NOMO-1 (cell line): ENCODE data around the gene EVC.
"Not testable (repeated sequence)": the region's sequence is repeated elsewhere in the genome, so short reads cannot be mapped to it uniquely, and the experiment has no call there.

Source experiments
- DNase-seq, 2 experiments: peaks; one replicate each; lab custom pipeline; 2025; ENCODE audit not compliant: unreplicated experiment in 2 of 2; lab: John Stamatoyannopoulos, UW

The EVC gene

DNA sequence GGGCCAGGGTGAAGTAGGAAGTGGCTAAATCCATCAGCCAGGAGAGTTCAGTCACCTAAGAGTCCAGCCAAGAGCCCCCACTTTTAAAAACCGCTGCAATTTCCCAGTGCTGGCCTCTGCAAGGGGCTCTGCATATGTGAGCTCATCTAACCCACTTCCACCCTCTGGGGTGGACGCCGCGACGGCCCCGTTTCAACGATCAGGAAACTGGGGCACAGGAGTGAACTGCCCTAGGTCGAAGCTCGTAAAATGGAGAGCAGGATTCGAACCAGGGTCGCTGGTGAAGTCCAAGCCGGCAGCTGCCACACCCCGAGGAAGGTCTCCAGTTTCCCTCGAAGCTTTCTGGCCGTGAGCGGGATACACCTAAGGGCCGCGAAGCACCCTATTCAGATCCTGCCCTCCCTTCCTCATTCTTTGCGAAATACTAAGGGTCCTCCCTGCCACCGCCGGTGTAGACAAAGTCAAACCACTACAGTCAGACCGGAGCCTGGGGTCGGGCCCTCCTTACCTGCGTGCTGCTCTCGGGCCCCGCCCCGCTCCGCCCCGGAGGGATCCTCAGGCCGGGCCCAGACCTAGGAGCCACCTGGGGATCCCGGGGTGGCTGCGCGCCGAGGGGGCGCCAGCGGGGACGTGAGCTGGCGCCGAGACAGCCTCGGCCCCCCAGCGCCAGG is 3.1 kb upstream of the EVC start:
- DNase-seq, result no peak

DNA sequence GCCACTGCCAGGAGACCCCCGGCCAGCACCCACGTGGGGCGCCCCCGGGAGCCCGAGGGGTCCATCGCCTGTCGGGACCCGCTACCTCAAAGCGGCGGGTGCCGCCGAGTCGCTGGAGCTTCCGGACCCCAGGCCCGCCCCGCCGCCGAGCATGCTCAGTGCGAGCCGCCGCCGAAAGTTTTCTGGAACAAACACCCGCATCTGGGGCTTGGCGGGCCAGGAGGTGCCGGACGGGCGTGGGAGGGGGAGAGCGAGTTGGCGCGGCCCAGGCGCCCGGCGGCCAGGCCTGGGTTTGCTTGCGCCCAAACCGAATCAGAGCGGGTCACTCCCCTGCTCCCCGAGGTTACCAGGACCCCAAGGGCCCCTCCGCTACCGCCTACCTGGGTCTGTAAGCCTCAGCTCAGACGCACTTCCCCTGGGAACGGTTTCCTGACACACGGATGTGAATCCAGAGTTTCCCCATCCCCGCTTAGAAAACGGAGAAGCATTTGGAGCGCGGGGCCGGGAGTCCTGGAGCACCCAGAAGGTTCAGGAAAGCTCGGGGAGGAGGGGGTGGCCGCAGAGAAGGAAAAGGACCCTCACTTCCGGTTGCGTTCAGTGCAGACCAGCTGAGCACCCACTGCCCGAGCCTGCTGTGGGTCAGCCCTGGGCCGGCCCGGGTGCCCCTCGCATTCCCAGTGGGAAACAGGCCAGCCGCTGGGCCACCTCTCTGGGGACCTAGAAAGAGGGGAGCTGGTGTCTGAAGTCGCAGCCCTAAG is 2.4 kb upstream of the EVC start, which contains the start of gene EVC2:
EVC2 (minus strand) TSS at position 111 of the 758 bp plus-strand sequence; CDS start at position 65, 46 bp downstream.
- DNase-seq, result no peak

DNA sequence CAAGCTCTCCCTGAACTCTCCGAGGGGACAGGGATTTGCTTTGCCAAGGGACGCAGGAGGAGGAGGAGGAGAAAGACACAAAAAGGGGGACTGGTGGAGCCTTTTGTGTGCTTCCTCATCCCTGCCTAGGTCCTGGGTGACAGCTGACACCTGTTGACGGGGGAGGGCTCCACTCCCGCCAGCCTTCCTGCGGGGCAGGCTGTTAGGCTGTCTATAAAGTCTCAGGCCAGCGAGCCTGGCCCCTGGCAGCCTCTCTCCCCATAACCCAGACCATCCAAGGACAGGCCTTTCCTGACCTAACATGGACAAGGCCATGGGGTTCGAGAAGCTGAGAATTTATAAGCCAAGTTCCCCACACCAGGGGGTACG is 1.8 kb upstream of the EVC start:
- no peak for DNase-seq

DNA sequence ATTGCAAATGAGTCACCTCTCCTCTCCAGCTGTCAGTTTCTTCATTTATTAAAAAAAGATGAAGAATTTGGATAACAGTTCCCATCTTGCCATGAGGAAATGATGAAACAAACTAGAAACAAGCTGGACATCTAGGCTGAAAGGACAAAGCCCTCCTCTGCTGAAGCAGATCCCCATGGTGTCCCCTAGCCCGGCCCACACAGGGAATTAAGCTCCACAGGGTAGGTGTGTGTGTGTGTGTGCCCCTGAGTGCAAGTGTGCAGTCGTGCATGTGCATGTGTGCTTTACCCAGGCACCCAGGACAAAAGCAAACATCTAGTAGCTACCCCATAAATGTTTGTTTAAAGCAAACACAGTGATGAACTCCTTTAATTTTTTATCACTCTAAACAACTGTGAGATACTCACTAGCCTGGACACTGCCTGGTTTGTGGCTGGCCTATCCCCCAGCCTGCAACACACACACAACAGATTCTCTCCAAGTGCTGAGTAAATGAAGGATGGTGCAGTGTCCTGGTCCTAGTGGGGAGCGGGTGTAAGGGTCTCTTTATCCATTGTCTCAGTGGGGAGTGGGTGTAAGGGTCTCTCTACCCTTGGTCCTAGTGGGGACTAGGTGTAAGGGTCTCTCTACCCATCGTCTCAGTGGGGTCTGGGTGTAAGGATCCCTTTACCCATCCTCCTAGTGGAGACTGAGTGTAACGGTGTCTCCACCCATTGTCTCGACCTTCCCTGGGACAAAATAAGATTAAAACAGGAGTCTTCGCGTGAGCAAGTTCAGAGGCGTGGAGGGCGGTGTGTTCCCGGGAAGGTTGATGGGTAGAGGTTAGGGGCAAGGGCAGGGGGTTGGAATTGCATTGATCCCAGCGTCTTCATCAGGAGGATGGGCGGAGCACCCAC is 688 bp upstream of the EVC start:
- DNase-seq, result no peak

DNA sequence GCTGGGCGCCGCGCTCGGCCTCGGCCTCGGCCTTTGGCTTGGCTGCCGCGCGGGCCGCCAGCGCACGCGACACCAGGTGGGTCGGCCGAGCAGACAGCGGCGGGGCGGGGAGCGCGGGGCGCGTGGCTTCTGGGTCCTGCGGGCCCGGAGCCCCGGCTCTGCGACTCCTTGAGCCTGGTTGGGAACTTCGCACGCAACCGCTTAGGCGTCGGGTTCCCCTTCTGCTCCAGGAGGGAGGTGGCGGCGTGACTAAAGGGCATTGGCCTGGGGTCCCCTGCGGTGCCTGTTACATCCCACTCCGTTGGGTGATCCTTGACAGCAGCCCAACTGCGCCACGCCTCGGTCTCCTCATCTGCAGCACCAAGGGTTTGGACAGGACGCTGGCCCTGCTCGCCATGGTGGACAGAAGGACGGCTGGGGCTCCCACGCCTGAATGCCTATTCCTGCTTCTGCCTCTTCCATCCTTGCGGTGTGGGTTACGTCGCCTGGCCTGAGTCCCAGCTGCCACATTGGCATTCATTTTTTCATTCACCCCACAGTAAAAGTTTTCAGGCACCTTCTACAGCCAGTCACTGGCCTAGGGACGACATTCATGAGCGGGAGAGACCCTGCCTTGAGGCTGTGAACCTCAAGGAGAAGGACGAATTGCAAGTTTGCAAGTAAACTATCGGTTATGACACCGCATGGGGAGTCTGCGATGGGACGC is 631 bp downstream of the EVC start:
- no peak for DNase-seq

DNA sequence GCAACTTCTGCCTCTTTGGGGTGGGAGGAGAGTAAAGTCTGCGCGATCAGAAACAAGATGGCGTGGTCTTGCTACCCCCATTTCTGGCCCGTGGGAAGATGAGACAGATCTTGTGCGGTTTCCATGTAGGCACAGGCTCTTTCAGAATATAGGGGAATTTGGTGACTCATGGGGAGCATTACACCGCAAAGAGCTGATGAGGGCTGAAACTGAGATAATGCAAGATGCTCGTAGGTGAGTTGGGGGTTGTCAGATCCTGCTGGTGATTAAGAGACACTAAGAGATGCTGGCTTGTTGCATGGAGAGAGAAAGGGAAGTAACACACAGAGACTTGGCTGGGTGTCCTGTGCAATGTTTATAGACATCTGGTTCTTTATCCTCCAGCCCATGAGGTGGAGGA is 1.5 kb downstream of the EVC start:
- no peak for DNase-seq

DNA sequence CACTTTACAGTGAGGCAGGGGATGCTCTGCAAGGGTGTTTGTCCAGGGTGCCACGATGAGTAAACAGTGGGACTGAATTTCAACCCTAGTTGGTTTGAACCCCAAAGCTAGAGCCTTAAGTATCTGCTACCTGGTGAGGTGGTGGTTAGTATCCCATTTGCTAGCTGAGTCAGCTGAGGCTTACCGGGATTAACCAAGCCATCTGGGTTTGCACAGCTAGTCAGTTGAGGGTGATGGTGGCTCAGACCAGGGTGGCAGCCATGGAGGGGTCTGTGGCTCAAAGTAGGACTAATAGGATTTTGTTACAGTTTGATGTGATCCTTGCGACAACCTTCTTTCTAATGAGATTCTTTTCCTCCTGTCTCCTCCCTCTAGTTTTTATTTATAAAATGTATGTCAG is 1.9 kb downstream of the EVC start:
- no peak for DNase-seq

DNA sequence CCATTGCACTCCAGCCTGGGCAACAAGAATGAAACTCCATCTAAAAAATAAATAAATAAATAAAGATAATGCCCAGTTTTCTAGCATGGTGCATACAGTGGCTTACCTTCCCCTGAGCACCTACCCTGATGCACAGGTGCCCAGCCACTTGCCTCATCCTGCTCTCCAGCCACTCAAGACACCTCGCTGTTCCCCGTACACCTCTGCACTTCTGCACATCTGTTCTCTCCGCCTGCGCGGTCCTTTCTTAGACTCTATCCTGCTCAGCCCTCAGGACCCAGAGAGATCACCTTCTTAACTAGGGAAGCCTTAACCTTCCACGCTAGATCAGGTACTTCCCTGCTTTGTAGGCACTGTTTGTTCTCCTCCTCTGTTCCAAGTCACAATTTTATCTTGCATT is 2.9 kb downstream of the EVC start:
- no peak for DNase-seq

DNA sequence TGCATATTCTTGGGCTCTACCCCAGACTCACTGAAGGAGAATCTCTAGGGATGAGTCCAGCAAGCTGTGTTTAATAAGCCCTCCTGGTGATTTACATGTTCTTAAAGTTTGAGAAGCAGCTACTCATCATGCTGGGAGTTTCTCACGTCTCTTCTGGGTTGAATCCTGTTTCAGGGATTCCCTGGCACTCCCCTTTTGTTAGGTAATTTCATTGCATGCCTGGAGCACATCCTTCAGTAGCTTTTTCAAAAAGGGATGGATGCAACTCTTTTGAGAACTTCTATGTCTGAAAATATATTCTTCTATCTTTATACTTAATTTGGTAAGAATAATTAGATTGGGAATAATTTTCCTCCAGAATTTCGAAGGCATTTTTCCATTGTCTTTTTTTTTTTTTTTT is 4.4 kb downstream of the EVC start:
- DNase-seq, result no peak

DNA sequence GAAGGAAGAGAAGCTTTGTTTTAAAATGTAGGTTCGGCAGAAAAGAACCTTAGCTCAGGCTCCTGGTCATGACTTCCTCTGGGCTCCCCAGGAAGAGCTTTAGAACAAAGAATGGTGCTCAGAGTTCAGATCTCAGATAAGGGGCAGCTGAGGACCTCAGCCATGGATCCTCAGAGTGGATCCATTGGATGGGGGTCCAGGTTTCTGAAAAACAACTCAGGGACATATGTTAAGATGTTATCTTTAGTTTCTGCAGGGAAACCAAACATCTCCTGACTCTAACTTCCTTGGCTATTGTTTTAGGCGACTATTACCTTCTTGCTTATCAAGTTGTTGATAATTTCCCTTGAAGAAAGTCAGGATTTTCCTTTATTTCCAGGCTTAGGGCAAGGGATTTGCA is 5.4 kb downstream of the EVC start:
- DNase-seq, result no peak

DNA sequence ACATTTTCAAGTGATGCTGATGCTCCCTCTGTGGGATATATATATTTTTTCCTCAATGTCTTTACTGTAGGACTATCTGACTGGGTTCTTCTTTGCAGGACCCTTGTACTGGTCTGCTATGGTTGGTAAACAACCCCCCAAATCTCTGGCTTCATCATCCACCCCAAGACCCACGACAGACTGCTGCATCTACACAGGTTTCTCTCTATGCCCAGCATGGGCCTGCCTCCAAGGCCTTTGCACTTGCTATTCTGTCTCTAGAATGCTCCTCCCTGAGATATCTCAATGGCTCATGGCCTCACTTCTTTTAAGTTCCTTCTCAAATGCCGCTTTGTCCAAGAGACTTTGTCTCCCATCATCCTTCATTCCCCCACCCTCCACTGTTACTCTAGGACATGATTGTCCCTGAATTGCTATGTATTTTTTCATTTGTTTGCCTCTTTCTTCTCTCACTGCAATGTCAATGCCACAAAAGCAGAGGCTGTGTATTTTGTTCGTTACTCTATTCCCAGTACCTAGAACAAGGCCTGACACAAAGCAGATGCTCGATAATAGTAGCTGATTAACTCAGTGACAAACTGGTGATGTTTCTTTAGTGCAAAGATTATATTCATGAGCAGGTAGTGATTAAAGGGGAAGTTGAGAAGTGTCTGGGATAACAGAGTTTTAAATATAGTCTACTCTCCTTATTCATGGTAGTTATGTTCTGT is 6.6 kb downstream of the EVC start:
- no peak for DNase-seq

DNA sequence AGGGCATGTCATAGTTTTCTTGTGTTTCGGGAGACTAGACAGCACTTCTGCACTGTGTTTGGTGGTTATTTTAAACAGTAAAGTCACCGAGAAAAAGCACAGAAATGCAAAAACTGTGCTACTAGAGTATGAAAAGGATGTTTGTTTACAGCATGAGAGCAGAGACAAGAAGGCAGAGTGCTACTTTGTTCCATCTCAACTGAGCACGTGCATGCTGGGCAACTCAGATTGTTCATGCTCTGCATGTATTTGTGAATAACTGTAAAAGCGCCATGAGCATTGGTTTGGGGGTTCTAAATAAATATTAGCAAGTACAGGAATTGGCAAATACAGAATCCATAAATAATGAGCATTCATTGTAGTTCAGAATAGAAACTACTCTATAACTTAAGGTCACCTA is 7.4 kb downstream of the EVC start:
- DNase-seq, result no peak

DNA sequence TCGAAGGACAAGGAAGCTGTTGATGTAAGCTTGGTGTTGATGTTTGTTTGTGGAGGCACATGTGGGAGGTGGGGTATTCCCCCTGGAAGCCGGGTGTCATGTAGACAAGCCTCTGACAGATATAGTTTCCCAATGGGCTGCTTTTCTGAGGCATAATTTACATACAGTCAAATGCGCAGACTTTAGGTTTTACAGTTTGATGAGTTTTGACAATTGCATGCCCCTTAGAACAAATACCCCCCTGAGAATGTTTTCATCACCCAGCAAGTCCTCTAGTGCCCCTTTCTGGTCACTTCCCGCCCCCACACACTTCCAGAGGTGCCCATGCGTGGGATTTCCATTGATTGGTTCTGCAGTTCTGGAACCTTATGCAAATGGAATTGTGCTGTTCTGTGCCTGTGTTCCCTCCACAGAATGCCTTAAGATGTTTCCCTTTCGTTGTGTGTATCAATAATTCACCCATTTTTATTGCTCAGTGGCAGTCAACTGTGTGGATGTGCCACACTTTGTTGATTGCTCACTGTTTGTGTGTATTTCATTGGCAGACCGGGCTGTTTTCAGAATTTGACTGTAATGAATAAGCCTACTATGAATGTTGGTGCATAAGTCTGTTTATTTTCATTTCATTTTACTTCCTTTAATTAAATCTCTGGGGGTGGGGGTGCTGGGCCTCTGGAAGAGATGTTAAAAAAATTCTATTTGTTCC is 8.5 kb downstream of the EVC start:
- no peak for DNase-seq

DNA sequence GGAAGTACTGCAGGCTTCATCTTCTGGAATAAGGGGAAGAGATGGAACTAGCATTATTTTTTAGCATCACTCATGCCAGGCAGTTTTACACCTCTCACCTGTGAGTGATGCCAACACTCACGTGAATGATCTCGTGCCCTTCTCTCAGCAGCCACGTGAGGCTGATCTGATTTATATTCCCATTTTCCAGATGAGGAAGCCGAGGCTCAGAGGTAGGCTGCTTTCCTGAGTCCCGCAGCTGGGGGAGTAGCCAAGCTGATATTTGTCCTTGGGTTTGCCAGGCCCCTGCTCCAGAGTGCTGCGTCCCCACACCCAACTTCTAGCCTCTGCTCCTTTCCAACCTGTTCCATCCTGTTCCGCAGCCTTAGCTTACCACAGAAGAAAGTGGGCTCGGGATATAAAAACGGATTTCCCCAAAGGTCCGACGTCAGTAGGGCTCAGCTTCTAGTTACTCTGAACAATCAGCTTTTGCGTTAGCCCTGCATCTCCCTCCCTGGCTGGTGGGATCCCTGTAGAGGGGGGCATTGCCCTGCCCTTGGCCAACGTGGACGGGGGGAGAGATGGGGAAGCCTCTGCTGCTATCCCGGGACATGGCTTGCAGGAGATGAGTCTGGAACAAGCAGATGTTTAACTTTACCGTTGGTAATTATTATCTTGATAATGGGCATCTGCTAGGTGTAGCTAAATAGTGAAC is 9.3 kb downstream of the EVC start:
- no peak for DNase-seq

DNA sequence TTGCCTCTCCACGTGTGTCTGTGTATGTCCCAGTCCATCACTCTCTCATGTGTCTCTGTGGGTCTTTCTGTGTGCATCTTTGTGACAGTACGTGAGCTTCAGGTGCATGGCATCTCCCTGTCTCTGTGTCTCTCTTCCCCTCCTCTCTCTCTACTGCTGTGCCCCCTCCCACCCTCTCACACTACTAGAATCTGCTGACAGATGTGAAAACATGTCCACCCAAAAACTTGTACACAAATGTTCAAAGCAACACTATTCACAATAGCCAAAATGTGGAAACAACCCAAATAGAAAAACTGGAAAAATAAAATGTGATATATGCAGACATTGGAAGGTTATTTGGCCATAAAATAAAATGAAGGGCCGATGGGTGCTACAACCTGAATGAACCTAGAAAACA is 10.0 kb downstream of the EVC start:
- no peak for DNase-seq

DNA sequence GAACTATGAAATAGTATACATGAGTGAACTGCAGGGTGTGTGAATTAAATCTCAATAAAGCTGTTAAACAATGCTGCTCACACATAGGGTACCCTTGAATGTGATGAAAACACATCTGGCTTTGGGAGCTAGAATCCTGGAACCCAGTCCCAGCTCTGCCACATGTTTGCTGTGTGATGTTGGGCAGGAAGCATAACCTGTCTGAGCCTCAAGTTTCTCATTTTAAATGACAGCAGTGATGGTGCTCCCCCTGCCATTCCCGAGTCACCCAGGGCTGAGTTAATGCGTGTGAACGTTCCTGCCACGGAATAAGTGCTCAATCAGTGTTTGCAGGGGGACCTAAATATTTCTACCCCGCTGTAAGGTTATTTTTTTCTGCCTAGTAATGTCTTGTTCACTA is 10.9 kb downstream of the EVC start:
- DNase-seq, result no peak

DNA sequence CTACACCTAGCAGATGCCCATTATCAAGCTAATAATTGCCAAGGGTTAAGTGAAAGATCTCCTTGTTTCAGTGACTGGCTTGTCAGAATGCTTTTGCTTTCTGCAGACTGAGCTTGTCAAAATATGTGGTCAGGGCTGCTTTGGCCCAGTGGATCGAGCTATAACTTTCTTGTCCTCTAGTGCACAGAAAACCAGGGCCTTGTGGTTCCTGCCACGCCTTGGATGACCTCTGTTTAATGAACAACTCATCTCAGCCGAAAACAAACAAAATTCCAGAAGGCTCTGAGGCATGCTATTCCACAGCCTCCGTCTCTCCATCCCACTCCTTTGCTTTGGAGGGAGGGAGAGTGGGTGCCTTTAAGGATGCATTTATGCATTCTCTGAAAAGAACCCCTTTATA is 11.3 kb downstream of the EVC start:
- no peak for DNase-seq

DNA sequence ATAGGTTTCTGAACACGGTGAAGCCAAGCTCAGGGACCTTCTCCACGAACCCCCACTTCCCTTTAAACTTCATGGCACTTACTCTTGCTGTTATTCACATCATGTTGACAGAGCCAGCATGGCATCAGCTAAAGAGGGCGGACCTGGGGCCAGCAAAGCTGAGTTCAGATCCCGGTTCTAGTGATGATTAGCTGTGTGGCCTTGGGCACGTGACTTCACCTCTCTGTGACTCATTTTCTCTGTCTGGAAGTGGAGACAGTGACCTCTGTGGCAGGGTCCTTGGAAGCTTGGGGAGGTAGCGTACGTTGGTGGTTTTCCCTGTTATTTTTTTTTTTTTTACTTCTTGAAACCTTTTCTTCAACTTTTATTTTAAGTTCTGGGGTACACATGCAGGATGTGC is 13.4 kb downstream of the EVC start:
- DNase-seq, result no peak

DNA sequence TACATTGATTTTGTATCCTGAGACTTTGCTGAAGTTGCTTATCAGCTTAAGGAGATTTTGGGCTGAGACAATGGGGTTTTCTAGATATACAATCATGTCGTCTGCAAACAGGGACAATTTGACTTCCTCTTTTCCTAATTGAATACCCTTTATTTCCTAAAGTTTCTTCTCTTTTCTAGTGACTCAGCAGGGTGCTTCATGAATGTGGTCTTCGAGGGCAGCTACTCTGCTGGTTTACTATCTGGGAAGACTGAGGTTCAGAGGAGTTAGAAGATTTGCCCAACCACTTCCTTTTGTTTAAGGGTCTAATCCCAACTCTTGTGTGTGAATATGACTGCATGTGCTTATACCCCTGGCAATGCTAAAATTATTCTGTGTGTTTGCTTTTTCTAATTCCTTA is 17.4 kb downstream of the EVC start:
- DNase-seq, result not testable (repeated sequence)
